OCI-LY7 (cell line): ENCODE results near the gene CLEC3A. TPM values are rescaled to one million over a fixed set of nuclear protein-coding genes. Genes with fewer than 3 reads are reported as not detected.

ENCODE experiments used
- BruUV-seq: library from RNA; stranded (reverse); fragments of 400-500 nt; replicated peaks from 2 replicates; lab custom pipeline; 2021; lab: Mats Ljungman, UMichigan
- CTCF ChIA-PET: fragments of 300-600 bp; sonication (Branson Sonifier 250); formaldehyde crosslinking; loops from one replicate; lab custom pipeline; 2022; ENCODE audit warnings: antibody characterized with exemption; ENCODE audit not compliant: unreplicated experiment; lab: Charles Lee
- POLR2A ChIA-PET: fragments of 300-600 bp; sonication (Branson Sonifier 250); formaldehyde crosslinking; loops from one replicate; lab custom pipeline; 2022; ENCODE audit warnings: antibody characterized with exemption; lab: Charles Lee
- DNase-seq: peaks from one replicate; pipeline ENCODE4 v3.0.0-alpha.2; 2015; ENCODE audit warnings: low spot score
- H2AFZ ChIP-seq: fragments of 200-600 bp; sonication (generic), shearing (Covaris generic); 2 replicates; pipeline ENCODE4 v1.6.1; 2014; ENCODE audit warnings: mild to moderate bottlenecking, antibody characterized with exemption, low read length, moderate library complexity
- H3K27ac ChIP-seq: fragments of 200-600 bp; sonication (generic); 2 replicates; pipeline ENCODE4 v1.5.1; 2014; ENCODE audit warnings: mixed run types, low read depth, mild to moderate bottlenecking, moderate library complexity, low read length, inconsistent platforms; ENCODE audit not compliant: poor library complexity, severe bottlenecking
- H3K36me3 ChIP-seq: fragments of 200-600 bp; sonication (generic); 2 replicates; pipeline ENCODE4 v1.6.1; 2014; ENCODE audit warnings: mild to moderate bottlenecking, antibody characterized with exemption, low read length, moderate library complexity, mixed read lengths; ENCODE audit not compliant: insufficient read depth
- H3K4me1 ChIP-seq: fragments of 200-600 bp; sonication (generic); 2 replicates; pipeline ENCODE4 v1.5.1; 2014; ENCODE audit warnings: mild to moderate bottlenecking, low read length; ENCODE audit not compliant: insufficient read depth, poor library complexity, severe bottlenecking
- H3K4me2 ChIP-seq: fragments of 200-600 bp; sonication (generic); 2 replicates; pipeline ENCODE4 v1.6.1; 2014; ENCODE audit warnings: mild to moderate bottlenecking, low read length
- H3K4me3 ChIP-seq: fragments of 200-600 bp; sonication (generic); 2 replicates; pipeline ENCODE4 v1.5.1; 2014; ENCODE audit warnings: mild to moderate bottlenecking, low read depth, low read length; ENCODE audit not compliant: poor library complexity, severe bottlenecking
- H3K79me2 ChIP-seq: fragments of 200-600 bp; sonication (generic); 2 replicates; pipeline ENCODE4 v1.6.1; 2016; ENCODE audit warnings: low read depth, mild to moderate bottlenecking, low read length, moderate library complexity, mixed read lengths; ENCODE audit not compliant: insufficient read depth
- H3K9me2 ChIP-seq: fragments of 200-600 bp; sonication (generic); 2 replicates; pipeline ENCODE4 v1.6.1; 2016; ENCODE audit warnings: mild to moderate bottlenecking, low read length, mixed read lengths; ENCODE audit not compliant: insufficient read depth
- H3K9me3 ChIP-seq: fragments of 200-600 bp; sonication (generic); 2 replicates; pipeline ENCODE4 v1.6.1; 2014; ENCODE audit warnings: mild to moderate bottlenecking, mixed run types, low read length, mixed read lengths
- H4K20me1 ChIP-seq: fragments of 200-600 bp; sonication (generic); 2 replicates; pipeline ENCODE4 v1.6.1; 2014; ENCODE audit warnings: mild to moderate bottlenecking, antibody characterized with exemption, low read length, moderate library complexity, mixed read lengths; ENCODE audit not compliant: insufficient read depth
- CTCF ChIP-seq: fragments of 200-600 bp; sonication (generic); conservative IDR thresholded peaks from 2 replicates; pipeline ENCODE4 v1.5.1; 2014; ENCODE audit warnings: mild to moderate bottlenecking, antibody characterized with exemption, low read length, moderate library complexity, mixed read lengths
- EZH2phosphoT487 ChIP-seq: fragments of 200-600 bp; sonication (generic); IDR thresholded peaks from 2 replicates; pipeline ENCODE4 v1.6.1; 2018; ENCODE audit warnings: low read depth, borderline replicate concordance, mild to moderate bottlenecking, mixed run types, antibody characterized with exemption, low read length, moderate library complexity, mixed read lengths
- intact Hi-C: fragments of 100-400 bp; cut with micrococcal nuclease; formaldehyde crosslinking; loops from one replicate; pipeline ENCODE4 v1.10.0; 2022; ENCODE audit not compliant: unreplicated experiment
- total RNA-seq, 2 experiments: library from RNA; depleted of rRNA in 1 of 2; stranded (reverse); fragments of >200 nt in 1 of 2; shearing (Covaris generic) in 1 of 2; gene quantifications; 2 replicates each; pipeline ENCODE4 v1.2.3, GENCODE V29; 2014 to 2022

The CLEC3A gene
- total RNA-seq, 2 experiments from 2014 or later: not detected

- Histone ChIP-seq H3K4me2 (no peak overlapping the region), H3K36me3 (no peaks in the 10 kb centered on the region), H2AFZ (no peak overlapping the region), H3K27ac (no peak overlapping the region), H3K79me2 (no peaks in the 10 kb centered on the region), H3K9me3 (no peaks in the 10 kb centered on the region), H3K4me3 (no peak overlapping the region), H3K4me1 (no peaks in the 10 kb centered on the region), H3K9me2 (no peaks in the 10 kb centered on the region), H4K20me1 (no peaks in the 10 kb centered on the region)
- ChIA-PET POLR2A (no interaction called here), CTCF (no interaction called here)
- BruUV-seq: no TSS peak
- intact Hi-C loops: no loop called here
- DNase-seq: no peak
- TF ChIP-seq EZH2phosphoT487 (no peak), CTCF (no peak)
Observed at GRCh38 chr16:77998350-77999023, 23.9 kb upstream of the CLEC3A start.

- intact Hi-C loops: loop anchor here (10.0 kb wide), 1 partner anchor 327 kb away; no protein-coding TSS in a partner anchor
Observed at GRCh38 chr16:78001451-78002025, 20.8 kb upstream of the CLEC3A start.

More at GRCh38 chr16:78001451-78002025, 20.8 kb upstream of the CLEC3A start:
- Histone ChIP-seq H3K36me3 (no peaks in the 10 kb centered on the region), H3K9me3 (no peaks in the 10 kb centered on the region), H2AFZ (no peak overlapping the region), H3K4me1 (no peaks in the 10 kb centered on the region), H3K27ac (no peak overlapping the region), H4K20me1 (no peaks in the 10 kb centered on the region), H3K9me2 (no peaks in the 10 kb centered on the region), H3K79me2 (no peaks in the 10 kb centered on the region), H3K4me3 (no peak overlapping the region), H3K4me2 (no peak overlapping the region)
- no peak for DNase-seq
- BruUV-seq: no TSS peak
- ChIA-PET CTCF (no interaction called here), POLR2A (interaction anchor here (0.6 kb wide), 3 partner anchors 26 to 735 kb away, joined by 3 read pairs; no protein-coding TSS in a partner anchor)
- no peak for TF ChIP-seq CTCF
